ENCODE data around the gene NOS1.

DNA sequence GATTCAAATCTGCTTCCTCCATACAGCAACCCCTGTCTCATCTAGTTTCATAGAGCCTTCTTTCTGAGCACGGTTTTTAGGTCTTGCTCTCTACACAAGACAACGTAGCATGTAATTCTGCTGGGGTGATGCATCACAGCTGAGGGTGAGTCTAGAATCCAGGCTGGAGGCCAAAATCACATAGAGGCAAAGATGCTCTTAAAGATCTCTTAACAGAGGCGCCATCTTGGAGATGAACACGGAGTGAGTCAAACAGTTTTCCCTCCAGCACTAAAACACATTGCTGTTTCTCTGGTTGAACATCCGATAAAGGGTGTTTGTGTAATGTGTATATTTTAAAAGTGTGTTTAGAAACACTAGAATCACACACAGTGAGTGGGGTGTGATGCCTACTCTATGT is 78.9 kb downstream of the NOS1 start:
- TF ChIP-seq GATA2 (IDR thresholded peaks at IDR 0.05; ENCODE audit: low read depth, low read length) (no peak), GATA3 (IDR thresholded peaks at IDR 0.05; ENCODE audit: low read depth, low read length) (no peak)

Data from SH-SY5Y (cell line).